Fibroblast of skin of abdomen (primary cell): ENCODE data around the gene PCDHGA5.
"Not testable (repeated sequence)": the region's sequence is repeated elsewhere in the genome, so short reads cannot be mapped to it uniquely, and the experiment has no call there.

Experiments used
- DNase-seq: peaks from one replicate; pipeline ENCODE4 v3.0.0-alpha.2; 2013

PCDHGA5 gene

DNA sequence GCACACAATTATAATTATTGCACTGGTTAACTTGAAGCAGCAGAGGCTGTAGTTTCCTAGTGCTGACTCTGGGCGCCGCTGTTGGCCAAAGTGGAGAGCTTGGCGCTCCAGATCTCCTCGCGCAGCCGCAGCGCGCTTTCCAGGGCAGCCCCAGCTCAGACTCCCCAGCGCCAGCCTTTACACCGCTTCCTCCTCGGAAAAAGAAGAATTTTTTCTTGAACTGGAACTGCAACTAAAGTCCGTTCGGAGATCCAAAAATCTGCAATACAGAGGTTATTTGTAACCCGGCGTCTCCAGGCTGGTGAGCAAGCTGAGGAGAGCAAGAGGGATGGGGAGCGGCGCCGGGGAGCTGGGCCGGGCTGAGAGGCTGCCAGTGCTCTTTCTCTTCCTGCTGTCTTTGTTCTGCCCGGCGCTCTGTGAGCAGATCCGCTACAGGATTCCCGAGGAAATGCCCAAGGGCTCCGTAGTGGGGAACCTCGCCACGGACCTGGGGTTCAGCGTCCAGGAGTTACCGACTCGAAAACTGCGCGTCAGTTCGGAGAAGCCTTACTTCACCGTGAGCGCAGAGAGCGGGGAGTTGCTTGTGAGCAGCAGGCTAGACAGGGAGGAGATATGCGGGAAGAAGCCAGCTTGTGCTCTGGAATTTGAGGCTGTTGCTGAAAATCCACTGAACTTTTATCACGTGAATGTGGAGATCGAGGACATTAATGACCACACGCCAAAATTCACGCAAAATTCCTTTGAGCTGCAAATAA lies 23.8 kb downstream of the PCDHGA5 start, which contains the start of gene PCDHGB4:
Gene PCDHGB4 (plus strand): TSS at position 142 of the 755 bp plus-strand sequence. CDS start 187 bp downstream, at position 329.
- peak; percentile 54 for DNase-seq

- DNase-seq: no peak
These were observed 24.7 kb downstream of the PCDHGA5 start for GRCh38 chr5:141388661-141389060.

GRCh38 chr5:141389153-141390042 lies 25.4 kb downstream of the PCDHGA5 start:
- DNase-seq: no peak

DNA sequence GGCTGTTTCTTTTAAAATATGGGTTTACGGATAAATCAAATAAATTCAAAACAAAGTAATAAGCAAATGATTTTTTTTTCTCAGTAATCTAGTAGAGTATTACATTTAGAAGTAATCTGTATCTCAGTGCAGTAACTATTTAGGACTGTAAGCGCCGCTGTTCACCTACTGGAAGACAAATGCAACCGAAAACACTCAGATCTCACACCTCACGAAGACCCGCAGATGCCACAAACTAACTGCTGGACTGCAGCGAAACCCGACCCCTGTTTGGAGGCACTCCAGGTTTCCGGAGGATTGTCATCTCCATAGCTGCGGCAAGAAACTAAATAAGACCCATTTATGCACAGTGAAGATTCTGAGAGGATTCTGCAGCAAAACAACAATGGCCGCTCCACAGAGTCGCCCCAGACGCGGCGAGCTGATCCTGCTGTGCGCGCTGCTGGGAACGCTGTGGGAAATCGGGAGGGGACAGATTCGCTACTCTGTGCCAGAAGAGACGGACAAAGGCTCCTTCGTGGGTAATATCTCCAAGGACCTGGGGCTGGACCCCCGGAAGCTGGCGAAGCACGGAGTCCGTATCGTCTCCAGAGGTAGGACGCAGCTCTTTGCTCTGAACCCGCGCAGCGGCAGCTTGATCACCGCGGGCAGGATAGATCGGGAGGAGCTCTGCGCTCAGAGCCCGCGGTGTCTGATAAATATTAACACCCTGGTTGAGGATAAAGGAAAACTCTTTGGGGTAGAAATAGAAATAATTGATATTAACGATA lies 28.7 kb downstream of the PCDHGA5 start, which contains the start of gene PCDHGA8:
Gene PCDHGA8 (plus strand): TSS at position 205 of the 770 bp plus-strand sequence. CDS start 181 bp downstream, at position 386.
- peak; percentile 37 for DNase-seq

DNA sequence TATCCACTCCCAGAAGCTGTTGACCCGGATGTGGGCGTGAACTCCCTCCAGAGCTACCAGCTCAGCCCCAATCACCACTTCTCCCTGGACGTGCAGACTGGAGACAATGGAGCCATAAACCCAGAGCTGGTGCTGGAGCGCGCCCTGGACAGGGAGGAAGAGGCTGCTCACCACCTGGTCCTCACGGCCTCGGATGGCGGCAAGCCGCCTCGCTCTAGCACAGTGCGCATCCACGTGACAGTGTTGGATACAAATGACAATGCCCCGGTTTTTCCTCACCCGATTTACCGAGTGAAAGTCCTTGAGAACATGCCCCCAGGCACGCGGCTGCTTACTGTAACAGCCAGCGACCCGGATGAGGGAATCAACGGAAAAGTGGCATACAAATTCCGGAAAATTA lies 29.3 kb downstream of the PCDHGA5 start:
- no peak for DNase-seq

- DNase-seq: not testable (repeated sequence)
These were observed 30.6 kb downstream of the PCDHGA5 start for GRCh38 chr5:141394401-141395187.

- peak; percentile 60 for DNase-seq
These were observed 34.0 kb downstream of the PCDHGA5 start, which contains the start of gene PCDHGB5 for GRCh38 chr5:141397756-141398551. TSS of gene PCDHGB5 (plus strand) at chr5:141397947. CDS start at chr5:141398128, 181 bp downstream.

DNA sequence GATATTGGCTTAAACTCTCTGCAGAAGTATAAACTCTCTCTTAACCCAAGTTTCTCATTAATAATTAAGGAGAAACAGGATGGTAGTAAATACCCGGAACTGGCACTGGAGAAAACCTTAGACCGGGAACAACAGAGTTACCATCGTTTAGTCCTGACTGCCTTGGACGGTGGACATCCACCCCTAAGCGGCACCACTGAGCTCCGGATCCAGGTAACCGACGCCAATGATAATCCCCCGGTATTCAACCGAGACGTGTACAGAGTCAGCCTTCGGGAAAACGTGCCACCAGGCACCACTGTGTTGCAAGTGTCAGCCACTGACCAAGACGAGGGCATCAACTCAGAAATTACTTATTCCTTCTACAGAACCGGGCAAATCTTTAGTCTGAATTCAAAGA lies 34.6 kb downstream of the PCDHGA5 start:
- no peak for DNase-seq

DNA sequence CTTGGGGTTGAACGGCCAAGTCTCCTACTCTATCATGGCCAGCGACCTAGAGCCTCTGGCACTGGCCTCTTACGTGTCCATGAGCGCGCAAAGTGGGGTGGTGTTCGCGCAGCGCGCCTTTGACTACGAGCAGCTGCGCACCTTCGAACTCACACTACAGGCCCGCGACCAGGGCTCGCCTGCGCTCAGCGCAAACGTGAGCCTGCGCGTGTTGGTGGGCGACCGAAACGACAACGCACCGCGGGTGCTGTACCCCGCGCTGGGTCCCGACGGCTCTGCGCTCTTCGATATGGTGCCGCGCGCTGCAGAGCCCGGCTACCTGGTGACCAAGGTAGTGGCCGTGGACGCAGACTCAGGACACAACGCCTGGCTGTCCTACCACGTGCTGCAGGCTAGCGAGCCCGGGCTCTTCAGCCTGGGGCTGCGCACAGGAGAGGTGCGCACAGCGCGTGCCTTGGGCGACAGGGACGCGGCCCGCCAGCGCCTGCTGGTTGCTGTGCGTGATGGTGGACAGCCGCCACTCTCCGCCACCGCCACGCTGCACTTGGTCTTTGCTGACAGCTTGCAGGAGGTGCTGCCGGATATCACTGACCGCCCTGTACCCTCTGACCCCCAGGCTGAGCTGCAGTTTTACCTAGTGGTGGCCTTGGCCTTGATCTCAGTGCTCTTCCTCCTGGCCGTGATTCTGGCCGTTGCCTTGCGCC lies 35.7 kb downstream of the PCDHGA5 start:
- no peak for DNase-seq

GRCh38 chr5:141402553-141403243 lies 38.7 kb downstream of the PCDHGA5 start, which contains the start of gene PCDHGA9:
TSS of gene PCDHGA9 (plus strand) at chr5:141402778. CDS start at chr5:141402953, 175 bp downstream.
- peak; percentile 26 for DNase-seq

- no peak for DNase-seq
These were observed 39.4 kb downstream of the PCDHGA5 start for GRCh38 chr5:141403387-141403786.

DNA sequence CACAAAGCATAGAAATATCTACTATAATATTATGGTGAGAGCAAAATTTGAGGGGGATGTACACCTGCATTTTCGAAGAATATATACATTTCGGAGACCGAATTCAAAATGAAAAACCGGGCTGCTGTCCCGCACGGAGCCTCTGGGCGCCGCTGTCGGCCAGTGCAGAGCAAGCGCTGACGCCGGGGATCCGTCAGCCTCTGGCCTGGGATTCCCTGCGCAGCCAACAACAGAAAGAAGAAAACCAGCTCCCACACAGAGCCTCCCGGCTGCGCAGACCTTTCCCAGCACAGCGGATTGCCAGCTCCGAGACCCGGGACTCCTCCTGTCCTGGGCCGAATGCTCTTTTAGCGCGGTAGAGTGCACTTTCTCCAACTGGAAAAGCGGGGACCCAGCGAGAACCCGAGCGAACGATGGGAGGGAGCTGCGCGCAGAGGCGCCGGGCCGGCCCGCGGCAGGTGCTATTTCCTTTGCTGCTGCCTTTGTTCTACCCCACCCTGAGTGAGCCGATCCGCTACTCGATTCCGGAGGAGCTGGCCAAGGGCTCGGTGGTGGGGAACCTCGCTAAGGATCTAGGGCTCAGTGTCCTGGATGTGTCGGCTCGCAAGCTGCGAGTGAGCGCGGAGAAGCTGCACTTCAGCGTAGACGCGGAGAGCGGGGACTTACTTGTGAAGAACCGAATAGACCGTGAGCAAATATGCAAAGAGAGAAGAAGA lies 44.0 kb downstream of the PCDHGA5 start, which contains the start of gene PCDHGB6:
Gene PCDHGB6 (plus strand): TSS at position 232 of the 716 bp plus-strand sequence. CDS start 182 bp downstream, at position 414.
- peak; percentile 43 for DNase-seq

- no peak for DNase-seq
These were observed 45.8 kb downstream of the PCDHGA5 start for GRCh38 chr5:141409598-141410306.

DNA sequence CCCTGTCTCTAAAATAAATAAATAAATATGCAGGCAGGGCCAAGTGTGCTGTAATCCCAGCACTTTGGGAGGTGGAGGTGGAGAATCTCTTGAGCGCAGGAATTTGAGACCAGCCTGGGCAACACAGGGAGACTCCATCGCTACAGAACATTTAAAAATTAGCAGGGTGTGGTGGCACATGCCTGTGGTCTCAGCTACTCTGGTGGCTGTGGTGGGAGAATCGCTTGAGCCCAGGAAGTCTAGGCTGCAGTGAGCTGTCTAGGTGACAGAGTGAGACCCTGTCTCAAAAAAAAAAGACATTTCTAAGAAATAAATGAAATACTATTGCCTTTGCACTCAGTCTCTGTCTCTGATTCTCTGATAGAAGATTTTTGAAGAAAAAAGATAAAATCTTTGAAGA lies 47.6 kb downstream of the PCDHGA5 start:
- DNase-seq: no peak

GRCh38 chr5:141412854-141413539 lies 49.0 kb downstream of the PCDHGA5 start, which contains the start of gene PCDHGA10:
TSS of gene PCDHGA10 (plus strand) at chr5:141412987. CDS start at chr5:141413176, 189 bp downstream.
- DNase-seq: peak; percentile 72

- no peak for DNase-seq
These were observed 49.6 kb downstream of the PCDHGA5 start for GRCh38 chr5:141413540-141414069.
